Parathyroid adenoma (tissue), 2 donors: ENCODE data around the gene HOTAIR.

Experiments
- H2AFZ ChIP-seq: fragments of 300-600 bp; sonication (generic); one replicate; pipeline ENCODE4 v1.7.0; 2017; ENCODE audit warnings: antibody characterized with exemption, mild to moderate bottlenecking
- H3K27ac ChIP-seq: fragments of 300-600 bp; sonication (generic); one replicate; pipeline ENCODE4 v1.7.0; 2017
- H3K27me3 ChIP-seq: fragments of 300-600 bp; sonication (generic); one replicate; pipeline ENCODE4 v1.7.0; 2017; ENCODE audit warnings: low read length; ENCODE audit not compliant: control insufficient read depth, insufficient read depth
- H3K36me3 ChIP-seq: fragments of 300-600 bp; sonication (generic); one replicate; pipeline ENCODE4 v1.7.0; 2017; ENCODE audit warnings: low read length; ENCODE audit not compliant: control insufficient read depth, insufficient read depth
- H3K4me1 ChIP-seq: fragments of 300-600 bp; sonication (generic); one replicate; pipeline ENCODE4 v1.7.0; 2017; ENCODE audit warnings: control low read depth
- H3K4me2 ChIP-seq: fragments of 300-600 bp; sonication (generic); one replicate; pipeline ENCODE4 v1.7.0; 2017; ENCODE audit warnings: low read length
- H3K4me3 ChIP-seq: fragments of 300-600 bp; sonication (generic); one replicate; pipeline ENCODE4 v1.7.0; 2017; ENCODE audit warnings: low read depth, low read length
- H3K79me2 ChIP-seq: fragments of 300-600 bp; sonication (generic); one replicate; pipeline ENCODE4 v1.7.0; 2017; ENCODE audit warnings: control low read depth
- H3K9ac ChIP-seq: fragments of 300-600 bp; sonication (generic); one replicate; pipeline ENCODE4 v1.7.0; 2017; ENCODE audit warnings: mild to moderate bottlenecking
- H3K9me3 ChIP-seq: fragments of 300-600 bp; sonication (generic); one replicate; pipeline ENCODE4 v1.7.0; 2017; ENCODE audit warnings: low read length; ENCODE audit not compliant: control insufficient read depth
- CTCF ChIP-seq: fragments of 300-600 bp; sonication (generic); IDR thresholded peaks from one replicate; pipeline ENCODE4 v1.7.0; 2017; ENCODE audit warnings: antibody characterized with exemption, mild to moderate bottlenecking
- donor health status: primary hyperparathyroidism.

The HOTAIR gene

GRCh38 chr12:53956251-53956887 is 18.4 kb downstream of the HOTAIR start:
- H3K79me2 ChIP-seq = no peaks in the 10 kb centered on the region
- H3K36me3 ChIP-seq = no peaks in the 10 kb centered on the region
- no peaks in the 10 kb centered on the region for H3K9me3 ChIP-seq
- no peak overlapping the region for H3K4me3 ChIP-seq
- no peak overlapping the region for H3K27ac ChIP-seq
- H3K4me2 ChIP-seq = no peak overlapping the region
- no peak for TF ChIP-seq CTCF
- H3K4me1 ChIP-seq = no peaks in the 10 kb centered on the region
- peaks cover 24% of the 10 kb centered on the region for H3K27me3 ChIP-seq
- no peak overlapping the region for H3K9ac ChIP-seq
- H2AFZ ChIP-seq = no peak overlapping the region

- Histone ChIP-seq H3K9me3 (no peaks in the 10 kb centered on the region), H3K4me3 (no peak overlapping the region), H3K27me3 (peaks cover 29% of the 10 kb centered on the region), H3K4me2 (no peak overlapping the region), H2AFZ (no peak overlapping the region), H3K36me3 (no peaks in the 10 kb centered on the region), H3K4me1 (no peaks in the 10 kb centered on the region), H3K9ac (no peak overlapping the region), H3K27ac (no peak overlapping the region), H3K79me2 (no peaks in the 10 kb centered on the region)
- no peak for TF ChIP-seq CTCF
These were observed 18.9 kb downstream of the HOTAIR start for GRCh38 chr12:53955776-53956250.

- Histone ChIP-seq H3K27me3 (peaks cover 30% of the 10 kb centered on the region), H3K4me3 (no peak overlapping the region), H3K79me2 (no peaks in the 10 kb centered on the region), H3K9me3 (no peaks in the 10 kb centered on the region), H2AFZ (no peak overlapping the region), H3K9ac (no peak overlapping the region), H3K36me3 (no peaks in the 10 kb centered on the region), H3K27ac (no peak overlapping the region), H3K4me1 (no peaks in the 10 kb centered on the region), H3K4me2 (no peak overlapping the region)
- no peak for TF ChIP-seq CTCF
These were observed 19.5 kb downstream of the HOTAIR start for GRCh38 chr12:53955036-53955775.

- Histone ChIP-seq H3K79me2 (no peaks in the 10 kb centered on the region), H3K4me1 (no peaks in the 10 kb centered on the region), H3K27me3 (peaks cover 32% of the 10 kb centered on the region), H2AFZ (no peak within 1 kb of the TSS), H3K36me3 (no peaks in the 10 kb centered on the region), H3K9ac (no peak within 1 kb of the TSS), H3K4me3 (no peak within 1 kb of the TSS), H3K9me3 (no peaks in the 10 kb centered on the region), H3K4me2 (no peak within 1 kb of the TSS), H3K27ac (no peak within 1 kb of the TSS)
- no peak for TF ChIP-seq CTCF
These were observed 20.1 kb downstream of the HOTAIR start, which contains the start of gene HOXC12 for GRCh38 chr12:53954694-53955035. Gene HOXC12 (plus strand): TSS chr12:53954903. CDS start chr12:53954930, 27 bp downstream.
